Measurements from ENCODE around the gene TNC. TPM values are rescaled to one million over a fixed set of nuclear protein-coding genes. Genes with fewer than 3 reads are reported as not detected.

TNC gene
- total and polyA plus RNA-seq, 9 donors = 1.2 to 108 (median 1.9) TPM

- no peaks in the 10 kb centered on the region for H3K9me3 ChIP-seq
- no peak overlapping the region for H3K27ac ChIP-seq
- TF ChIP-seq EP300 (IDR thresholded peaks at IDR 0.05) = no peak
- DNase-seq = no peak
- H3K27me3 ChIP-seq = no peaks in the 10 kb centered on the region
- intact Hi-C loops (cut with DNase I) = no loop called here
- no peaks in the 10 kb centered on the region for H3K4me1 ChIP-seq (ENCODE audit: insufficient read depth)
- no peak overlapping the region for H3K4me3 ChIP-seq
- no peaks in the 10 kb centered on the region for H3K36me3 ChIP-seq
Measured at GRCh38 chr9:115025721-115026120, 92.2 kb downstream of the TNC start.

DNA sequence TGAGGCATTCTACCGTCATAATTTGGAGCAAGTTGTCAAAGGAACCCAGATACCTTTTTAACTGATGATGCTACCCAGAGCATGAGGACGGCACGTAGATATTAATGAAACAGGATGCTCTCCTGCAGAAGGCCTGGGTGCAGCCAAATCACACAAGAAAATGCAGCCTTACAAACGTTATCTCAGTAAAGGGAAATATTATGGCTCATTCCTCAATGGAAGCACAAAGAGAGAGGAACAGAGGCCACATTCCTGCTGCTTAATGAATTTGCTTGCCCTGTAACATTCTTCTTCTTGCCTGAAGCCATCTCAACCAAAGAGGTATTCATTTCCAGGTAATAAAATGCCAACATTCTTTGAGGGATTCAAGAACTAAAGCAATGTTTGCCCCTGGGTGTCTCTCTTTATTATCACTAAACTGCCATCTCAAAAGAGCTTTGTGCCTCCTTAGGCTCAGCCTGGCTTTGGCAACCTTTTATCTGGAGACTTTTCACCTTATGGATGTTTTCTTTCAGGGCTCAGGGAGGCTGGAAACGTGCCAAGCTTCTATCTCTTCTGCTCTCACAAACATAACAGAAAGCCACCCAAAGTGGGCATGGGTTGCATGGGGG is 92.9 kb downstream of the TNC start:
- no peaks in the 10 kb centered on the region for H3K36me3 ChIP-seq
- no peaks in the 10 kb centered on the region for H3K27me3 ChIP-seq
- no peak for DNase-seq
- 15 to 24% (median 16%) methylated on average over 5 of the region's 5 CpGs for WGBS, 3 donors
- H3K4me3 ChIP-seq = no peak overlapping the region
- no peak overlapping the region for H3K27ac ChIP-seq
- H3K9me3 ChIP-seq = no peaks in the 10 kb centered on the region
- intact Hi-C loops (cut with DNase I) = no loop called here
- H3K4me1 ChIP-seq (ENCODE audit: insufficient read depth) = no peaks in the 10 kb centered on the region
- no peak for TF ChIP-seq POLR2A (IDR thresholded peaks at IDR 0.05)

GRCh38 chr9:115022760-115023434 is 95.1 kb downstream of the TNC start:
- 57 to 66% (median 65%) methylated on average over 6 of the region's 6 CpGs for WGBS, 3 donors
- H3K36me3 ChIP-seq = no peaks in the 10 kb centered on the region
- TF ChIP-seq EP300 (IDR thresholded peaks at IDR 0.05) = no peak
- no peak for TF ChIP-seq CTCF (IDR thresholded peaks at IDR 0.05)
- TF ChIP-seq POLR2A (IDR thresholded peaks at IDR 0.05) = no peak
- intact Hi-C loops (cut with DNase I) = no loop called here
- H3K27ac ChIP-seq = no peak overlapping the region
- H3K4me1 ChIP-seq (ENCODE audit: insufficient read depth) = no peaks in the 10 kb centered on the region
- DNase-seq = no peak
- H3K27me3 ChIP-seq = no peaks in the 10 kb centered on the region
- no peaks in the 10 kb centered on the region for H3K9me3 ChIP-seq
- H3K4me3 ChIP-seq = no peak overlapping the region

DNA sequence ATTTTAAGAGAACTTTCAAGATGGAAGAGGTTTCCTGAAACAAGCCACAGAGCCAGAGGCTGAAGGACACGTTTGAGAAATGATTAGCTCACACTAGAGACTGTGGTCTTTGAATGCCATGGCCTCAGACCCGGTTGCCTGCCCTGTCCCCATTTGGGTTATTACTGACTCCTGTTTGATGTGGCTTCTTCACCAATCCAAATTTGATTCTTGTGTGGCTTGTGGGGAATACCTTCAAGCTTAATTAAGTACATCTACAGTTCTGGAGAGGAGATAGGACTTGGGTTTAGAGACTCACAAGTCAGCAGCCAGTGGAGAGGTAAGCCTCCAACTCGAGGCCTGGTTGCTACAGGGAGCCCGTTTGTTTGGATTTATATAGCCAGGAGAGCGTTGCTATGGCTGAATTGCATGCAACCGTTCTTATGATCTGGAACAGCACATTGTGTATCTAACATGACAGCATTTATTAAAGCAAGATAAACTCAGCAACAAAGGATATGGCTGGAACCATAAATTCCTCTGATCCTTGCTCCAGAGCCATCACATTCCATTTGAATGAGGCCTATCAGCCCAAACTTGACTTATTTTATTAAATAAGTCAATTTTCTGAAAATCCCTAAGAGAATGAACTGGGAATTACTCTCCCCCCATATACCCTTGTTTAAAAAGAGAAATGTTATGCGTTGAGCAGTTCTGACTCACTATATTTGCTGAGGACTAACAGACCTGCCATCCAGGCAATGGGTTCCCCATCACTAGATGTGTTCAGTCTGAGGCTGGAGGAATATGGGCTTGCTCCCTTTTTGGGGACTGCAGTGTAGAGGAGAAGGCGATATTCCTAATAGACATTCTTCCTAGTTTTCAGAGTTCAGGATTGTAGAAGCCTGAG is 99.2 kb downstream of the TNC start:
- intact Hi-C loops (cut with DNase I) = loop anchor here in 1 of 4 donors (10.0 kb wide), 1 partner anchor 584 kb away; no protein-coding TSS in a partner anchor
- DNase-seq = no peak
- 62 to 73% (median 72%) methylated on average over 8 of the region's 8 CpGs for WGBS, 3 donors
- H3K4me3 ChIP-seq = no peak overlapping the region
- no peak for TF ChIP-seq POLR2A (IDR thresholded peaks at IDR 0.05)
- TF ChIP-seq EP300 (IDR thresholded peaks at IDR 0.05) = no peak
- TF ChIP-seq CTCF (IDR thresholded peaks at IDR 0.05) = no peak
- H3K9me3 ChIP-seq = no peaks in the 10 kb centered on the region
- no peaks in the 10 kb centered on the region for H3K36me3 ChIP-seq
- no peaks in the 10 kb centered on the region for H3K27me3 ChIP-seq
- H3K4me1 ChIP-seq (ENCODE audit: insufficient read depth) = no peaks in the 10 kb centered on the region
- no peak overlapping the region for H3K27ac ChIP-seq

DNA sequence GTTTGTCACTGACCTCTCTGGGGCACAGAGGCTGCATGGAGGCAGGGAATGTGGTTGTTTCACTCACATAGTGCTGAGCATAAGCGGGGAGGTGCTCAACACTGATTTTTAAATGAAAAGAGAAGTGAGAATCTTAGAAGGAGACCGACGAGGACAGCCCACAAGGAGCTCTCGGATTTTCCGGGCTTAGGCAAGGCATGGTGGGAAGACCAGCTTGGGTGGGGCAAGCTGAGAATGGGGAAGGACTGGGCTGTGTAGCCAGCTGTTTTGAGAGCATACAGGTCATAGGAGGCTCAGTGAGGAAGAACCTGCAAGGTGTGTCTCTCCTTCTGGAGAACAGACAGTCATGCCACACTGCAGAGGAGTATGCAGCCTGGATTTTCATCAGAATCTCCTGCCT is 101.6 kb downstream of the TNC start:
- H3K27me3 ChIP-seq = no peaks in the 10 kb centered on the region
- H3K4me3 ChIP-seq = no peak overlapping the region
- intact Hi-C loops (cut with DNase I) = loop anchor here in 1 of 4 donors (10.0 kb wide), 1 partner anchor 582 kb away; no protein-coding TSS in a partner anchor
- no peak overlapping the region for H3K27ac ChIP-seq
- no peak for DNase-seq
- TF ChIP-seq EP300 (IDR thresholded peaks at IDR 0.05) (no peak), CTCF (IDR thresholded peaks at IDR 0.05) (no peak), POLR2A (IDR thresholded peaks at IDR 0.05) (no peak)
- H3K36me3 ChIP-seq = no peaks in the 10 kb centered on the region
- 80 to 88% (median 85%) methylated on average over 5 of the region's 5 CpGs for WGBS, 3 donors
- no peaks in the 10 kb centered on the region for H3K9me3 ChIP-seq
- H3K4me1 ChIP-seq (ENCODE audit: insufficient read depth) = no peaks in the 10 kb centered on the region
